Spinal cord (tissue), 10 donors: ENCODE results near the gene TCEA2. TPM values are rescaled to one million over a fixed set of nuclear protein-coding genes. Genes with fewer than 3 reads are reported as not detected.

Source experiments
- DNase-seq, 6 donors: peaks; one replicate each; pipeline versions ENCODE4 v3.0.0 to v3.0.0-alpha.2; 2013 to 2015; ENCODE audit warnings: low spot score in 6 of 6, low read depth in 4 of 6
- H3K27ac ChIP-seq: one replicate; pipeline ENCODE4 v1.5.1; 2013; ENCODE audit warnings: low read depth, low read length, control low read depth
- H3K27me3 ChIP-seq: one replicate; pipeline ENCODE4 v1.6.1; 2013; ENCODE audit warnings: low read length; ENCODE audit not compliant: control insufficient read depth, insufficient read depth
- H3K36me3 ChIP-seq: one replicate; pipeline ENCODE4 v1.6.1; 2013; ENCODE audit warnings: low read length; ENCODE audit not compliant: control insufficient read depth, insufficient read depth
- H3K4me1 ChIP-seq: one replicate; pipeline ENCODE4 v1.6.1; 2013; ENCODE audit warnings: low read length; ENCODE audit not compliant: control insufficient read depth, insufficient read depth
- H3K4me3 ChIP-seq: one replicate; pipeline ENCODE4 v1.5.1; 2013; ENCODE audit warnings: low read depth, low read length, control low read depth
- H3K9me3 ChIP-seq: one replicate; pipeline ENCODE4 v1.6.1; 2013; ENCODE audit warnings: low read length; ENCODE audit not compliant: control insufficient read depth, insufficient read depth
- WGBS: methylation state at CpG from one replicate; pipeline ENCODE4 v1.1.5; 2013; ENCODE audit warnings: missing lambda C conversion rate; ENCODE audit not compliant: insufficient coverage; 5-methylcytosine and 5-hydroxymethylcytosine counted together
- polyA plus RNA-seq, 2 donors: library from polyadenylated mRNA; unstranded; fragments of 120-200 nt; gene quantifications; one replicate each; pipeline ENCODE4 v1.2.1, GENCODE V29; 2013; ENCODE audit not compliant: insufficient read length in 2 of 2
- total RNA-seq, 2 donors: library from RNA; depleted of rRNA in 1 of 2; stranded (reverse); fragments of 120-200 nt in 1 of 2; fragments of >200 nt in 1 of 2; gene quantifications; one replicate each; pipeline versions ENCODE4 v1.2.3 to v1.2.4, GENCODE V29; 2013 to 2014
- donor health status: healthy.

The TCEA2 gene
- total and polyA plus RNA-seq, 4 donors, result 35.9 to 170 (median 113) TPM

DNA sequence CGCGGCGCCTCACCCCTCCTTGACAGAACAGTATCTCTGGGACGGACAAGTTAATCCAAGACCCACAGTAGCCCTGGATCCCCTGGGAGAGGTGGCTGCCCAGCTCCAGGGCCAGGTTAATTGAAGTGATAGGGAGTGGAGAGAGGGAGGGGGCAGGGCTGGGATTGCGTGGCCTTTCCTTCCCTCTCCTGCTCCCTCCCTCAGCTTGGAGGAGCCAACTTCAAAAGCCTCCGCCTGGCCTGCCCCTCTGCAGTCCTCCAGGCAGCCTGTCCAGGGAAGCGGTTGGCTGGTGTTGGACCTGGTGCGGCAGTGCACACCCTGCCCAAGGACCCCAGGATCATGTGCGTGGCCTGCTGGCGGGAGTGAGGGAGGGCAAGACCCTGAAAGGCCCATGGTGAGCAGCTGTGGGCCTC is 27.1 kb upstream of the TCEA2 start, which contains the start of gene C20orf204:
Gene C20orf204, plus strand, starts transcription at position 250 of the 413 bp plus-strand sequence. Its CDS starts 142 bp downstream, at position 392.
- peaks cover 36% of the 10 kb centered on the region for H3K4me1 ChIP-seq
- no peak for DNase-seq
- no peaks in the 10 kb centered on the region for H3K9me3 ChIP-seq
- H3K27ac ChIP-seq, result no peak within 1 kb of the TSS
- peaks cover 44% of the 10 kb centered on the region for H3K27me3 ChIP-seq
- WGBS, result 77% methylated on average over 8 of the region's 10 CpGs
- peaks cover 61% of the 10 kb centered on the region for H3K36me3 ChIP-seq
- H3K4me3 ChIP-seq, result no peak within 1 kb of the TSS

DNA sequence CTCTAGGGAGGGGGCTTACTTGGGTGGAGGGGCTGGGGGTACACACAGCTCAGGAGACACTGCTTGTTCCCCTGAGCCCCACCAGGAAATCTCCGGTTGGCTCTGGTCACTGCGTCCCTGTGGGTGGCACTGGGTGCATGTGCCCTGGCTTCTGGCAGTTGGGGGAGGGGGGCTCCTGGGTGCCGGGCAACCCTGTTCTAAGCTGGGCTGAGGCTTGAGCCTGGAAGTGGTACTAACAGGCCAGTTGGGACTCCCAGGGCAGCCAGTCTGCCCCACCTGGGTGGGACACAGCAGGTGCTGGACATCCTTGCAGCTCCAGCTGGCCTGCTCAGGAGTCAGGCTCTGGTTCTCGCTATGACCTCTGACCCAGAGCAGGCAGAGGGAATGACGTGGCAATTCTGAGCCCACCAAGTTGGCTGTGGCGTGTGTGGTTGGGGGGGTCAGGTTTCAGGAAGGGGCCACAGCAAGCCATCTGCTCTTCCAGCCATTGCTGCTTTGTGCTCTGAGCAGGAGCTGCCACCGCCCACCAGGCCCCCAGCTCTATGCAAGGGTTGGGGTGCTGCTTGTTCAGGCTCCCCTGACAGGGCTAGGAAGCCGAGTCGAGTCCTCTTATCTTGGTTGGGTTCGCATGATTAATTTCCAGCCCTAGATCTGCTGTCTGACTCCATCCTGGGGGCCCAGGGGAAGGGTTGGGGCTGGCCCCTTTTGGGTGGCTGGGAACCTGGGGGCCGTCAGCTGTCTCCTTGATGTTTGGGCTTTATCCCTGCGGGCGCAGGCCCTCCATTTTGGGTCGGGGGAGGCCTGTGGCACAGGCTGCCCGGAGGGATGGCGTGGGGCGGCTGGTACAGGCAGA is 26.4 kb upstream of the TCEA2 start:
- Histone ChIP-seq H3K27ac (no peak overlapping the region), H3K9me3 (no peaks in the 10 kb centered on the region), H3K36me3 (peaks cover 54% of the 10 kb centered on the region), H3K27me3 (peaks cover 50% of the 10 kb centered on the region), H3K4me1 (peaks cover 37% of the 10 kb centered on the region), H3K4me3 (no peak overlapping the region)
- 62% methylated on average over 14 of the region's 17 CpGs for WGBS
- no peak for DNase-seq

DNA sequence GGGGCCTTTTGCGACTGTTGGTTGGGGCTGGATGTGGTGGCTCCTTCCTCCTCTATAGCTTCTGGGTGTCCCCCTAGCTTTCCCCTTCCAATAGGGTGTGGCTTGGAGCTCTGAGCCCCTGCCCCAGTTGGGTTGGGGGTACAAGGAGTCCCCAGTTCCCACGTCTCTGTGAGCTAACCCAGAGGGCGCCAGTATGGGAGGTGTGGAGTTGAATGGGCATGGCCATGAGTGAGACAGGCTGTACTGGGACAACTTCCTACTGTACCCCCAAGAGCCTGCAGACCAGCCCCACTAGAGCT is 25.9 kb upstream of the TCEA2 start:
- DNase-seq, result no peak
- Histone ChIP-seq H3K4me3 (no peak overlapping the region), H3K36me3 (peaks cover 49% of the 10 kb centered on the region), H3K27me3 (peaks cover 56% of the 10 kb centered on the region), H3K4me1 (peaks cover 42% of the 10 kb centered on the region), H3K27ac (no peak overlapping the region), H3K9me3 (no peaks in the 10 kb centered on the region)
- WGBS, result 90% methylated on average over 2 of the region's 3 CpGs

DNA sequence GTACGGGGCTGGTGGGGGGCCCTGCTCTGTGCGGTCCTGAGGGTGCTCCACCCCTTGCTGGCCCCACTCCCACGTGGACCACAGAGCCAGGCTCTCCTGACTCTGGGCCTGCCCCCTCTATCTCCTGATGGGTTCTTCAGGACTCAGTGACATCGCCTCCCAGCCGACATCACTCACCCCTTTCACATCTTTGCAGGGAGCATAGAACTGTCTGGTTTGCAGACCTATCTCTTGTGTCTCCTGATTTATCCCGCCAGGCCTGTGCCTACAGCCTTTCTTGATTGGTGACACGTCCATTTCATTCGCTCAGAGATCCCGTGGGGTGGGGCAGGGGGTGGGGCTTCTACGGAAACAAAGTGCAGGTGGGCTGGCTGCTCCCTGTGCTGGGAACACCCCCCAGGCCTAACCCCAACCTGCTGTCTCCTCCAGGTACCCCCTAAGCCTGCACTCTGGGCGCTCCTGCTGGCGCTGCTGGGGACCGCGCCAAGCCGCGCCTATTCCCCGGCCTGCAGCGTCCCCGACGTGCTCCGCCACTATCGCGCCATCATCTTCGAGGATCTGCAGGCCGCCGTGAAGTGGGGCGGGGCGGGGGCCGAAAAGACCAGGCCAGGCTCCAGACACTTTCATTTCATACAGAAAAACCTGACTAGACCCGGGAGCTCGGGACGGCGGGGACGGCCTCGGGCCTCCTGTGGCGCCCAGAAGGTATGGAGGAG is 25.3 kb upstream of the TCEA2 start:
- WGBS, result 8% methylated on average over 33 of the region's 36 CpGs
- Histone ChIP-seq H3K9me3 (no peaks in the 10 kb centered on the region), H3K4me1 (peaks cover 46% of the 10 kb centered on the region), H3K27me3 (peaks cover 60% of the 10 kb centered on the region), H3K4me3 (no peak overlapping the region), H3K27ac (no peak overlapping the region), H3K36me3 (peaks cover 43% of the 10 kb centered on the region)
- DNase-seq, result no peak

DNA sequence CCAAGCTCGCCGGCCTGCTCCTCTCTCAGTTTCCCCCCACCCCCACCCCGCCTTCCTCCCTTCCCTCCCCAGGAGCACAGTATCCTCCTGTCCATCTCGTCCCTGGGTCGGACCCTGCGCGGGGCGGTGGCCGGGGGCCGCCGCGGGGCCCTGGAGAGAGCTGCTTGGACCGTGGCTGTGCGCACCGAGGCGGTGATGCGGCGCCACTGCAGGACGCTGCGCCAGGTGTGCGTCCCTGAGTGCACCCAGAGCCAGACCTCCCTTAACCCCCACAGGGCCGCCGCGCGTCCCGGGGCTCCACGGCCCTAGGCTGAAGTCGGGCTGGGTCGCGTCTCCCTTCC is 24.8 kb upstream of the TCEA2 start:
- peaks cover 38% of the 10 kb centered on the region for H3K36me3 ChIP-seq
- H3K9me3 ChIP-seq, result no peaks in the 10 kb centered on the region
- no peak overlapping the region for H3K4me3 ChIP-seq
- no peak overlapping the region for H3K27ac ChIP-seq
- peaks cover 46% of the 10 kb centered on the region for H3K4me1 ChIP-seq
- DNase-seq, result no peak
- H3K27me3 ChIP-seq, result peaks cover 62% of the 10 kb centered on the region
- under 1% methylated on average over 27 of the region's 30 CpGs for WGBS

DNA sequence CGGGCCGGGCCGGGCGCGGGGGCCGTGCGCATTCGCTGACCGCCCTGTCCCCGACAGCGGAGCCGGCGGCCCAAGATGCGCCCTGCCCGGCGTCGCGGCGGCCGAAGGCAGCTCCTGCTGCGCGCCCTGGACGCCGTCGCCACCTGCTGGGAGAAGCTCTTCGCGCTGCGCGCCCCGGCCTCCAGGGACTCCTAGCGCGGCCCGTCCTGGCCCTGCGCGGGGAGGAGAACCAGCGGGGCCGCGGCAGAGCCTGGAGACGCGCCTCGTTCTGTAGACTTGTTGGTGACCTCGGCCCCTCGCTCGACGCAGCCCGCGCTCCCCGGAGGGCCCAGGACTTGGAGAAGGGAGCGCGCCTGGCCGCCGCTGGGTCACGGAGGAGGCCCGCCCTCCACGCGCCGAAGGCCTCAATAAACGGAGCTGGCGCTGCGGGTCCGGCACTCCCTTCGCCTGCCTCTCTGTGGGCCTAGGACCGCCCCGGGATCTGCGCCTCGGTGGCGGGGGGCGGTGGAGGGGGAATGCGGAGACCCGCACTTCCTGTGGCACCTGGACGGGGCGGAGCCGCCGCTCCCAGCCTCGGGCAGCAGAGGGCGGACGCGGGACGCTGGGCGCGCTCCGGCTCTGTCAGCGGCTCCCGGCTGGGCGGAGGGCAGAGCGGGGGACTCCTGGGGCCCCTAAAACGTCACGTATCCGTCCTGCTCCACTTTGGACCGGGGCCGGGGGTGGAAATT is 24.3 kb upstream of the TCEA2 start:
- H3K36me3 ChIP-seq, result peaks cover 33% of the 10 kb centered on the region
- no peak overlapping the region for H3K27ac ChIP-seq
- under 1% methylated on average over 91 of the region's 91 CpGs for WGBS
- H3K9me3 ChIP-seq, result no peaks in the 10 kb centered on the region
- H3K27me3 ChIP-seq, result peaks cover 67% of the 10 kb centered on the region
- peak in 2 of 6 donors; percentile 59 to 72 for DNase-seq
- peak overlapping the region; percentile 18 for H3K4me3 ChIP-seq
- peaks cover 46% of the 10 kb centered on the region for H3K4me1 ChIP-seq

DNA sequence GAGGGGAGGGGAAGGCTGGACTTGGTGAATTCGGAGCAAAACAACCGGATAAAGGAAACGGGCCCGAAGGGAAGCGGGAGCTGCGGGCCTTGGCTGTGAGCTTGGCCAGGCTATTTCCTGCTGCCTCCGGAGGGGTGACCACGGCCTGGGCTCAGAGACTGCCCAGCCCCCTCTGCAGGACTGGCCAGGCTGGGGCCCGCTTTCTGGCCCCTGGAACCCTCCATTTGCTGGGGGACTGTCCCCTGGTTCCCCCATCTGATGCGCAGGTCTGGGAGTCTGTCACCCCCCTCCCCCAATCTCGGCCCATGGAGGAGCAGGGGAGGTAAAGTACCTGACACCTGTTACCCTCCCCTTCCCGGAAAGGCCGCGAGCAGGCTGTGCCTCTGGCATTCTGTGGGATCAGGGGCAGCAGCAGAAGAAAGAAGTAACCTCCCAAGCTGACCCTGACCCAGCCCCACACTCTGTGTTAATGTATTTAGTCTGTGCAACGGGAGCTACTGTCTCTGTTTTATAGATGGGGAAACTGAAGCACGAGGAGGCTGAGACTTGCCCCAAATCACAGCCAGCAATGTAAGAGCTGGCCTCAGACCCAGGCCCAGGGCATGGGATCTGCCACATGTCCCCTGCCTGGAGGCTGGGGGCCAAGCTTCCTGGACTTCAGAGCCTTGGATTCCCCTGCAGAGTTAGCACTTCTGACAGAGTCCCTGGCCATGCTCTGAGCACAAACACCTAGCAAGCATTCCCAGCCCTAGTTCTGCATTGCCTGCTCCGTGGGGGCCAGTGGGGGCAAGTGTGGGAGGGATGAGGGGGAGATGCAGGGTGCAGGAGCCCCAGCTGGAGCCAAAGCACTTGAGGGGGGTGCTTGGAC is 23.5 kb upstream of the TCEA2 start:
- DNase-seq, result no peak
- 8% methylated on average over 12 of the region's 17 CpGs for WGBS
- Histone ChIP-seq H3K4me3 (no peak overlapping the region), H3K4me1 (peaks cover 46% of the 10 kb centered on the region), H3K36me3 (peaks cover 25% of the 10 kb centered on the region), H3K27ac (no peak overlapping the region), H3K9me3 (no peaks in the 10 kb centered on the region), H3K27me3 (peaks cover 75% of the 10 kb centered on the region)

DNA sequence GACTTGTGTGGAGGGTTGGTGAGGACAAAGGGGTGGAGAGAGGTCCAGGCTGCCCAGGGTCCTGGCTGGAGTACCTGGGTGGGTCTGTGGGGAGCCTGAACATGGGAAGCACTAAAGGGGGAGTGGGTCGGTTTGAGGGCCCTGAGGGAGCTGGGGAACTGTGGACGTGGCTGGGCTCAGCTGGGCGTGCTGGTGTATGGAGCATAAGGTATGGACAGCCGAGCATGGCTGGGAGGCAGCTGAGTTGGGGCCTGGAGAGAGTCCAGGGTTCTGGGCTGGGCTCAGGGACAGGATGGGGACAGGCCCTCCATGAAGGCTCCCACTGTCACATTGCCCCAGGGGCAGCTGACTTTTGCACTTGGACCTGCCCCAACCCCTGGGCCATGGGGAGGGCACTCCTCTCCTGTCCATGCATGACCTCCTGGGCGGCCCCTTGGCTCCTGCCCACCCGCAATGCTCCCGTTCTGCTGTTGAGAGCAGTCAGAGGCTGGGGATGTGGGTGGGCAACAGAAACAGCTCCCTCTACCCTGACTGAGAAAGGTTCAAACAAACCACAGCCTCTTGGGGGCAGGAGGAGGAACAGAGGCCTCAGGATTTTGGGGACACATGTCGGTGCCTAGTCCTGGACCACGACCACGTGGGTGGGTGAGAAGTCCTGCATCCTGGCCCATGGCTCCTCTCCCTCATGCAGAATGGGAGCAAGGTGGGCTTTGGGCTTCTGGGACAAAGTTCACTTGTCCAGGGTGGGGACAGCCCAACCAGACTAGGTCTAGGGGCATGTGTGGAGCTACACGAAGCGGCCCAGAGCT is 22.6 kb upstream of the TCEA2 start:
- H3K27ac ChIP-seq, result no peak overlapping the region
- H3K4me1 ChIP-seq, result peaks cover 49% of the 10 kb centered on the region
- peaks cover 16% of the 10 kb centered on the region for H3K36me3 ChIP-seq
- no peak for DNase-seq
- peaks cover 84% of the 10 kb centered on the region for H3K27me3 ChIP-seq
- no peak overlapping the region for H3K4me3 ChIP-seq
- H3K9me3 ChIP-seq, result no peaks in the 10 kb centered on the region
- 68% methylated on average over 9 of the region's 12 CpGs for WGBS
